ENCODE measurements around the gene MYOD1. TPM values are rescaled to one million over a fixed set of nuclear protein-coding genes. Genes with fewer than 3 reads are reported as not detected.

The MYOD1 gene
- total and polyA plus RNA-seq, 8 donors: not detected

DNA sequence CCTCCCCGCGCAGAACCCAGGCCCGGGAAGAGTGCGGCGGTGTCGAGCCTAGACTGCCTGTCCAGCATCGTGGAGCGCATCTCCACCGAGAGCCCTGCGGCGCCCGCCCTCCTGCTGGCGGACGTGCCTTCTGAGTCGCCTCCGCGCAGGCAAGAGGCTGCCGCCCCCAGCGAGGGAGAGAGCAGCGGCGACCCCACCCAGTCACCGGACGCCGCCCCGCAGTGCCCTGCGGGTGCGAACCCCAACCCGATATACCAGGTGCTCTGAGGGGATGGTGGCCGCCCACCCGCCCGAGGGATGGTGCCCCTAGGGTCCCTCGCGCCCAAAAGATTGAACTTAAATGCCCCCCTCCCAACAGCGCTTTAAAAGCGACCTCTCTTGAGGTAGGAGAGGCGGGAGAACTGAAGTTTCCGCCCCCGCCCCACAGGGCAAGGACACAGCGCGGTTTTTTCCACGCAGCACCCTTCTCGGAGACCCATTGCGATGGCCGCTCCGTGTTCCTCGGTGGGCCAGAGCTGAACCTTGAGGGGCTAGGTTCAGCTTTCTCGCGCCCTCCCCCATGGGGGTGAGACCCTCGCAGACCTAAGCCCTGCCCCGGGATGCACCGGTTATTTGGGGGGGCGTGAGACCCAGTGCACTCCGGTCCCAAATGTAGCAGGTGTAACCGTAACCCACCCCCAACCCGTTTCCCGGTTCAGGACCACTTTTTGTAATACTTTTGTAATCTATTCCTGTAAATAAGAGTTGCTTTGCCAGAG, 2.0 kb downstream of the MYOD1 start:
- DNase-seq: peak in 1 of 6 donors; percentile 55
- Histone ChIP-seq H3K4me1 (no peaks in the 10 kb centered on the region), H3K36me3 (no peaks in the 10 kb centered on the region), H3K9me3 (no peaks in the 10 kb centered on the region), H3K27me3 (peaks cover 0 to 28% (median 13%) of the 10 kb centered on the region in 4 donors), H3K4me3 (no peak overlapping the region), H3K27ac (no peak overlapping the region)
- ATAC-seq: peak in 1 of 4 donors; percentile 20
- no peak for FAIRE-seq
- intact Hi-C loops (cut with DNase I): no loop called here
- TF ChIP-seq, protein P1, sequence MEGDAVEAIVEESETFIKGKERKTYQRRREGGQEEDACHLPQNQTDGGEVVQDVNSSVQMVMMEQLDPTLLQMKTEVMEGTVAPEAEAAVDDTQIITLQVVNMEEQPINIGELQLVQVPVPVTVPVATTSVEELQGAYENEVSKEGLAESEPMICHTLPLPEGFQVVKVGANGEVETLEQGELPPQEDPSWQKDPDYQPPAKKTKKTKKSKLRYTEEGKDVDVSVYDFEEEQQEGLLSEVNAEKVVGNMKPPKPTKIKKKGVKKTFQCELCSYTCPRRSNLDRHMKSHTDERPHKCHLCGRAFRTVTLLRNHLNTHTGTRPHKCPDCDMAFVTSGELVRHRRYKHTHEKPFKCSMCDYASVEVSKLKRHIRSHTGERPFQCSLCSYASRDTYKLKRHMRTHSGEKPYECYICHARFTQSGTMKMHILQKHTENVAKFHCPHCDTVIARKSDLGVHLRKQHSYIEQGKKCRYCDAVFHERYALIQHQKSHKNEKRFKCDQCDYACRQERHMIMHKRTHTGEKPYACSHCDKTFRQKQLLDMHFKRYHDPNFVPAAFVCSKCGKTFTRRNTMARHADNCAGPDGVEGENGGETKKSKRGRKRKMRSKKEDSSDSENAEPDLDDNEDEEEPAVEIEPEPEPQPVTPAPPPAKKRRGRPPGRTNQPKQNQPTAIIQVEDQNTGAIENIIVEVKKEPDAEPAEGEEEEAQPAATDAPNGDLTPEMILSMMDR (IDR thresholded peaks at IDR 0.05): no peak
- WGBS, 2 donors: 8% methylated on average over 52 to 56 of the region's 56 CpGs

DNA sequence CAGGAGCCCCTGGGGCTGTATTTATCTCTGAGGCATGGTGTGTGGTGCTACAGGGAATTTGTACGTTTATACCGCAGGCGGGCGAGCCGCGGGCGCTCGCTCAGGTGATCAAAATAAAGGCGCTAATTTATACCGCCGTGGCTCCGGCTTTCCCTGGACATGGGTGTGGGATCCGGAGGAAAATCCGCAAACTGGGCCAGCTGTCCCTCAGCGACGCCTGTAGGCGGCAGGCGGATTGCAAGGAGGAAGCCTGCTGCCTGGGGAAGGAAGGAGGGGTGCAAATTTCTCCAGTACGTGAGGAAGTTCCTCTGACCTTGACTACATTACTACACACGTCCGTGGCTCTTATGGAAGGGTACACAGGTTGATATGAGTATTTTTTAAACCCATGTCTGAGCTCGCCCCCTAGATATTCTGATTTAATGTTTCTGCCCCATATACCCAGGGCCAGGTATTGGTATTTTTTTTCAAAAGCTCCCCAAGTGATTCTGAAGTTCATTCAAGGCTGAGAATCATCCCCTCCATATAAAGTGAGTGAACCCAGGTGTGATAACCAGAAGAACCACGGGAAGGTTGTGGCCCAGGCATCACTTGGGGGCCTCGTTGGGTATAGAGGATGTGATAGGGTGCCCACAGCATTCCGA, 2.8 kb downstream of the MYOD1 start:
- Histone ChIP-seq H3K4me1 (no peaks in the 10 kb centered on the region), H3K27ac (no peak overlapping the region), H3K4me3 (no peak overlapping the region), H3K9me3 (no peaks in the 10 kb centered on the region), H3K36me3 (no peaks in the 10 kb centered on the region), H3K27me3 (peaks cover 0 to 28% (median 13%) of the 10 kb centered on the region in 4 donors)
- 10 to 13% methylated on average over 25 of the region's 25 CpGs for WGBS, 2 donors
- TF ChIP-seq, protein P1 (IDR thresholded peaks at IDR 0.05): no peak
- intact Hi-C loops (cut with DNase I): no loop called here
- FAIRE-seq: no peak
- peak in 3 of 4 donors; percentile 43 to 54 (median 53) for ATAC-seq
- DNase-seq: no peak

DNA sequence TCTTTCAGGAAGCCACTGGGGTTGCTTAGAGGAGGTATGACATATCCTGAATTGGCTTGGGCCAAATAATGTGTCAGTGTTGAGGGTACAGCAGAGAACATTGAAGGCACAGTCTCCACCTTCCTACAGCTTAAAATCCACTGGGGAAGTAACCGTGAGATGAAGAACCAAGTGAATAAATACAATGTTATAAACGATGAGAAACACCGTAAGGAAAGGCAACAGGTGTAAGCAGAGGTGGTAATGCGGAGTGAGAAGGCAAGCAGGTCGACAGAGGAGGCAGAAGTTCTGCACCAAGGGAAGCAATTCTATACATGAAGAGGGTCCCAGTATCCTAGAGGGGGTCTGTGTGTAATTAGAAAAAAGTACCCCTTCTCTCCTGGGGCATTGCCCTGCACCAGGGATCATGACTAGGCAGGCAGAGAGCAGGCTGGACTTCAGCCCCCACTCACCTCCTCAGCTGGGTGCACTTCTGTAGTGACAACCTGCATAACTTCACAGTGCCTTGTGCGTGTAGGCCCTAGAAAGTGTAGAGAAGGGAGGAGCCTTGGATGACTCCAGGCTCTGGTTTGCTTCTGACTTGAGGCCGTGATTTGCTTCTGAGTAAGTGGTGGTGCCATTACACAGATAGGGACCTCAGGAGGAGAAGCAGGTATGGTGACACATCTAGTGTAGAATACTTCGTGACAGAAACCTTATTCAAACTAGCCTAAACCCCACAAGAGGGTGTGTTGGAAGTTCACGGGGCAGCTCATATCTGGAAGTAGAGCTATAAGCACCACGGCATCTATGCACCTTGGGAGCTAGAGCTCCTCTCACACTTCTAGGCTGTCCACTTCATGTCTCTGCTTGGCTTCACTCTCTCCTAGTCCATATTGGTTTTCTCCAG, 4.9 kb downstream of the MYOD1 start:
- DNase-seq (no peak), FAIRE-seq (no peak), ATAC-seq (no peak)
- no peaks in the 10 kb centered on the region for H3K4me1 ChIP-seq
- 46 to 58% methylated on average over 10 of the region's 10 CpGs for WGBS, 2 donors
- H3K36me3 ChIP-seq: no peaks in the 10 kb centered on the region
- H3K27ac ChIP-seq: no peak overlapping the region
- TF ChIP-seq, protein P1 (IDR thresholded peaks at IDR 0.05): no peak
- no peaks in the 10 kb centered on the region for H3K9me3 ChIP-seq
- no peak overlapping the region for H3K4me3 ChIP-seq
- H3K27me3 ChIP-seq: peaks cover 0 to 28% (median 12%) of the 10 kb centered on the region in 4 donors
- intact Hi-C loops (cut with DNase I): no loop called here

DNA sequence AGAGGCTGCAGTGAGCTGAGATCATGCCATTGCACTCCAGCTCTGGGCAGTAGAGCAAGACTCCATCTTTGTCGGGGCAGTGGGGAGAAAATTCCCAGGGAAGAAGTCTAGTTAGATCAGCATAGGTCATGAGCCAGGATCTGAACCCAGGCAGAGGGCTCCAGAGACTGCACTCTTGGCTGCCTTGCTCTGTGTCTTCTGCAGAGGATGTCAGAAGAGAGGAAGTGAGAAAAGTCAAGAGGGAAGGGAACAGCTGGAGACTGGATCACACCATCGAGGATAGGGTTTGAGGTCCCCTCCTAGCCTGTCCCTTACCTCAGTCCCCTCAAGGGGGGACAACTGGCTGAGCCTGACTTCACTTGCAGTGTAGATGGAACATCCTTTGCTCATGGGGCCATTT, 5.8 kb downstream of the MYOD1 start:
- peaks cover 0 to 19% (median 6%) of the 10 kb centered on the region in 4 donors for H3K27me3 ChIP-seq
- FAIRE-seq (no peak), DNase-seq (no peak), ATAC-seq (no peak)
- no peak overlapping the region for H3K4me3 ChIP-seq
- TF ChIP-seq, protein P1 (IDR thresholded peaks at IDR 0.05): no peak
- intact Hi-C loops (cut with DNase I): no loop called here
- H3K27ac ChIP-seq: no peak overlapping the region
- 58 to 60% methylated on average over 2 of the region's 2 CpGs for WGBS, 2 donors
- H3K36me3 ChIP-seq: no peaks in the 10 kb centered on the region
- H3K9me3 ChIP-seq: no peaks in the 10 kb centered on the region
- no peaks in the 10 kb centered on the region for H3K4me1 ChIP-seq
